Neutrophil (primary cell): ENCODE measurements around the gene EDIL3.

Experiments used
- H3K27ac ChIP-seq: fragments of 200-600 bp; sonication (generic); 2 replicates; pipeline ENCODE4 v1.5.1; 2016; ENCODE audit warnings: mild to moderate bottlenecking, moderate library complexity
- H3K27me3 ChIP-seq: fragments of 200-600 bp; sonication (generic); 2 replicates; pipeline ENCODE4 v1.6.0; 2016; ENCODE audit warnings: mild to moderate bottlenecking
- H3K36me3 ChIP-seq: fragments of 200-600 bp; sonication (generic); 2 replicates; pipeline ENCODE4 v1.5.1; 2017
- H3K4me1 ChIP-seq, 2 experiments: fragments of 200-600 bp in 1 of 2; sonication (generic) in 1 of 2; 1 replicate in 1 of 2; 2 replicates in 1 of 2; pipeline versions ENCODE4 v1.5.1 to v1.6.1; 2013 to 2016; ENCODE audit warnings: low read depth in 1 of 2, low read length in 1 of 2, mild to moderate bottlenecking in 1 of 2, moderate library complexity in 1 of 2; ENCODE audit not compliant: control insufficient read depth in 1 of 2, insufficient read depth in 1 of 2
- H3K4me3 ChIP-seq, 2 experiments: fragments of 200-600 bp in 1 of 2; sonication (generic) in 1 of 2; 1 replicate in 1 of 2; 2 replicates in 1 of 2; pipeline ENCODE4 v1.5.1; 2013 to 2016; ENCODE audit warnings: low read depth in 1 of 2, low read length in 1 of 2, mild to moderate bottlenecking in 1 of 2, moderate library complexity in 1 of 2
- H3K9me3 ChIP-seq: fragments of 200-600 bp; sonication (generic); 2 replicates; pipeline ENCODE4 v1.5.1; 2016
- TF ChIP-seq, protein P1 (sequence below): fragments of 200-600 bp; sonication (generic); IDR thresholded peaks from 2 replicates; pipeline ENCODE4 v1.5.1; 2016; ENCODE audit warnings: antibody characterized with exemption

EDIL3 gene

DNA sequence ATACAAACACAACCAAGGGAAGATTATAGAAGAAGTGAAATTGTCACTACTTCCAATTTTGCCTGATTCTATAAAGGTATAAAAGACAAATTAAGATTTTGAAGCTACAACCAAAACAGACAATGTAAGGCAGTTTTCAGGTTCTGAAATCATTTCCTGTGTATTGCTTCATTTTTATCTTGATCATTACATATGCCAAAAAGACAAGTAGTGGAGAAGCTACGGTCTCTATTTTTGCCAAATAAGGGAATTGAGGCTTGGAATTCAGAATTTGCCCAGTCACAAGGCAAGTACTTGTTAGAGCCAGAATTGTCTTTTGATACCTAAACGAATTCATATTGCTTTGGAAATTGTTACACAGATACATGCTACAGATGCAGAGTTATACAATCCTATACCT, 20.6 kb downstream of the EDIL3 start:
- Histone ChIP-seq H3K36me3 (no peaks in the 10 kb centered on the region), H3K27me3 (no peaks in the 10 kb centered on the region), H3K4me1 (no peaks in the 10 kb centered on the region), H3K4me3 (no peak overlapping the region), H3K27ac (no peak overlapping the region), H3K9me3 (no peaks in the 10 kb centered on the region)
- TF ChIP-seq, protein P1, sequence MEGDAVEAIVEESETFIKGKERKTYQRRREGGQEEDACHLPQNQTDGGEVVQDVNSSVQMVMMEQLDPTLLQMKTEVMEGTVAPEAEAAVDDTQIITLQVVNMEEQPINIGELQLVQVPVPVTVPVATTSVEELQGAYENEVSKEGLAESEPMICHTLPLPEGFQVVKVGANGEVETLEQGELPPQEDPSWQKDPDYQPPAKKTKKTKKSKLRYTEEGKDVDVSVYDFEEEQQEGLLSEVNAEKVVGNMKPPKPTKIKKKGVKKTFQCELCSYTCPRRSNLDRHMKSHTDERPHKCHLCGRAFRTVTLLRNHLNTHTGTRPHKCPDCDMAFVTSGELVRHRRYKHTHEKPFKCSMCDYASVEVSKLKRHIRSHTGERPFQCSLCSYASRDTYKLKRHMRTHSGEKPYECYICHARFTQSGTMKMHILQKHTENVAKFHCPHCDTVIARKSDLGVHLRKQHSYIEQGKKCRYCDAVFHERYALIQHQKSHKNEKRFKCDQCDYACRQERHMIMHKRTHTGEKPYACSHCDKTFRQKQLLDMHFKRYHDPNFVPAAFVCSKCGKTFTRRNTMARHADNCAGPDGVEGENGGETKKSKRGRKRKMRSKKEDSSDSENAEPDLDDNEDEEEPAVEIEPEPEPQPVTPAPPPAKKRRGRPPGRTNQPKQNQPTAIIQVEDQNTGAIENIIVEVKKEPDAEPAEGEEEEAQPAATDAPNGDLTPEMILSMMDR = no peak

DNA sequence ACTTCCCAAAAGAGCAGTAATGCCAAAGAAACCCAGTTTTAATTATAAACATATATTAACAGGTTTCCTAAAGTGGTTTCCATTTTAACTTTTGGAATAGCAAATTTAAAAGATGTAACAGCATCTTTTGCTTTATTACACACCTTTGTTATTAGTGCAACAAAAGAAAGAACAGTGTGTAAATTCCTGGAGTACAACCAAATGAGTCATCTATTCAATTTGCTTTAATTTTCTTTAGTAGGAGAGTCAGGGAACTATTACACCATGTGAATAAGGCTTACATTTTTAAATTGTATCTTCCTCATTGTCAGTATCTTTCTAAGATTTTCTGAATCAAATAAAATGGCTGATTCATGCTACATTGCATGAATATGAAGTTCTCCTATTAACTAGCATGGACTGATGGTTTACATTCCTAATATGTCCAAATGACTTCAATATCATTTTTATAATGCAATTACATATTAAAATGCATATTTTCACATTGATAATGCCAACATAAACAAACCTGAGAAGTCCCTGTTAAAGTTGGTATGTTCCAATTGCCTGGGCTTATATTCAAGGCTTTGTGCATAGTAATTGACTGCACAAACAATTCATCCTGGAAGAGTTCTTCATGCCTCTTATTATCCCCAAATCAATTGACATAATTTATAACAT, 22.5 kb downstream of the EDIL3 start:
- Histone ChIP-seq H3K27ac (no peak overlapping the region), H3K36me3 (no peaks in the 10 kb centered on the region), H3K9me3 (no peaks in the 10 kb centered on the region), H3K27me3 (no peaks in the 10 kb centered on the region), H3K4me3 (no peak overlapping the region), H3K4me1 (no peaks in the 10 kb centered on the region)
- TF ChIP-seq, protein P1 = no peak

DNA sequence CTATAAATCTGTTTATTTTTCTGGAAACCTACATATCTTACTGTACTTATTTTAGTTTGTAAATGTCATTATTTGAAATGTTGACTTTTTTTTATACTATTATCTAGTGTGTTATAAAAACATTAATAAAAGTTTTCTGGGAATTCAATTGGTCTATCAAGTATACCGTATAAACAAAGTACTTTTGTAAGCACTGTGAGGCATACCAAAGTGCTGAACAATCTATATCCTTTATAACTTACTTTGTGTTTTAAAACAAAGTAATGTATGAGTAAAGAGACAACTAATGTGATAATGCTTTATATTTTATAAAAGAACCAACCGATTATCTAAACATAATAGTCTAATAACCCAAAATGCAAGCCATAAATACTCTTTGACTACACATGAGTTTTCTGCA, 23.1 kb downstream of the EDIL3 start:
- Histone ChIP-seq H3K4me1 (no peaks in the 10 kb centered on the region), H3K4me3 (no peak overlapping the region), H3K9me3 (no peaks in the 10 kb centered on the region), H3K27ac (no peak overlapping the region), H3K27me3 (no peaks in the 10 kb centered on the region), H3K36me3 (no peaks in the 10 kb centered on the region)
- TF ChIP-seq, protein P1 = no peak

DNA sequence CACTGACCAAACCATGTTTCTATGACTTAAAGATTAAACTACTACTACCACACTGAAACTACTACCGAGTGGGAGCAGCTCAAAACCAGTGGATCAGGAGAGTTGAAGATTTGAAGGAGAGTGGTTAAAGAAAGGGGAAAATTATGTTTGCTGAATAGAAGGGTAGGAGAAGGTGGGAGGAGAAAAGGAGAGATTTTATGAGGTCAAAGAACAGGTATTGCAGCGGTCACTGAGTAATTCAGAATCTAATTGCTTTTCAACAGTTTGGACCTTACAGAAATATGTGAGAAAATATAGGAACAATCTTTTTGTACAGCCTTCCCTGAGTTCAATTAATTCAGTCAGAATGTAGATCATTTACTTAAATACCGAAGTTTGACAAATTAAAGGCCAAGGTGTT, 24.6 kb downstream of the EDIL3 start:
- no peak overlapping the region for H3K27ac ChIP-seq
- no peak overlapping the region for H3K4me3 ChIP-seq
- TF ChIP-seq, protein P1 = no peak
- H3K27me3 ChIP-seq = no peaks in the 10 kb centered on the region
- H3K36me3 ChIP-seq = no peaks in the 10 kb centered on the region
- H3K4me1 ChIP-seq = no peaks in the 10 kb centered on the region
- no peaks in the 10 kb centered on the region for H3K9me3 ChIP-seq

DNA sequence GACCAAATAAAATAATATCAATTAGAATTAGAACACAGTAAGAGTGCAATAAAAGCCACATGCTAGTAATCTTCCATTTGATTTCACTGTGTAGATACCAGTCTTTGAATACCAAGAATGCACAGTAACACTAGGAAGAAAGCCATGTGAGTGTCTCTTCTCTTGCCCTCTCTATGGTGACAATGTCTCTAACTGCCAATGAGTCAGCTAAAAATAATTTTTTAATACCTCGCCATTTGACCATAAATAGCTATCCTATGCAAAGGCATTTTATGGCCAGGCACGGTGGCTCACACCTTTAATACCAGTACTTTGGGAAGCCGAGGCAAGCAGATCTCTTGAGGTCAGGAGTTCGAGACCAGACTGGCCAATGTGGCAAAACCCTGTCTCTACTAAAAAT, 30.6 kb downstream of the EDIL3 start:
- H3K4me3 ChIP-seq = no peak overlapping the region
- no peaks in the 10 kb centered on the region for H3K27me3 ChIP-seq
- H3K36me3 ChIP-seq = no peaks in the 10 kb centered on the region
- H3K27ac ChIP-seq = no peak overlapping the region
- TF ChIP-seq, protein P1 = no peak
- H3K4me1 ChIP-seq = no peaks in the 10 kb centered on the region
- no peaks in the 10 kb centered on the region for H3K9me3 ChIP-seq
